ENCODE measurements around the gene HADHB.
A peak's percentile ranks its signal among the peaks of the same experiment; 100 is the strongest.
"Not testable (repeated sequence)": the region's sequence is repeated elsewhere in the genome, so short reads cannot be mapped to it uniquely, and the experiment has no call there.

Gene HADHB

DNA sequence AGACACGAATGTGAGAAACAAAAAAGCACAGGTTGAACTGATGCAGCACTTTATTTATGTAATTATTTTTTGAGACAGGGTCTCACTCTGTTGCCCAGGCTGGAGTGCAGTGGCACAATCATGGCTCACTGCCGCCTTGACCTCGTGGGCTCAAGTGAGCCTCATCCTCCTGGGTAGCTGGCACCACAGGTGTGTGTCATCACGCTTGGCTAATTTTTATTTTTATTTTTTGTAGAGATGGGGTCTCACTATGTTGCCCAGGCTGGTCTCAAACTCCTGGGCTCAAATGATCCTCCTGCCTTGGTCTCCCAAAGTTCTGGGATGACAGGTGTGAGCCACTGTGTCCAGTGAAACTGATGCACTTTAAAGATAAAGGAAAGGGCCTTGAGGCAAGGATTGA is 84.3 kb downstream of the HADHB start:
- not testable (repeated sequence) for DNase-seq (ENCODE audit: low read depth in 2 of 2)

DNA sequence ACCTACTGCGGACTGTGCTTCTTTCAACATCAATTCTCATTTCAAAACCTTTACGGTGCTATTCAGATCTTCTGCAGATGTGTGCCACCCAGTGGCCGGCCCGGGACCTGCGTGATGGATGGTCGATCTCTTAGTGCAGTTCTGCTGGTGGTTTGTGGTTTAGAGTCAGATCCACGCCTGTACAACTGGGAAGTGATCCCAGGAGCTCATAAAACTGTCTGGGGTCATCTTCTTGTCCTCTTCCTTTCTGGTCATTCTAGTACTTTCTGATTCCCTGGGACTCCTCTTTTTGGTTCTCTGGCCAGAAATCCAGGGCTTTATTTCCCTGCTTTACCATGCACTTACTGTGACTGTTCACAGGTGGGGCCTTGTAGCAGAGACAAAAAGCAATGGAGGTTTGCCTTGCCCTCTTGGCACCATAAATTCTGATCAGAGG is 85.4 kb downstream of the HADHB start:
- DNase-seq (ENCODE audit: low read depth in 2 of 2), result peak; percentile 58 to 67

DNA sequence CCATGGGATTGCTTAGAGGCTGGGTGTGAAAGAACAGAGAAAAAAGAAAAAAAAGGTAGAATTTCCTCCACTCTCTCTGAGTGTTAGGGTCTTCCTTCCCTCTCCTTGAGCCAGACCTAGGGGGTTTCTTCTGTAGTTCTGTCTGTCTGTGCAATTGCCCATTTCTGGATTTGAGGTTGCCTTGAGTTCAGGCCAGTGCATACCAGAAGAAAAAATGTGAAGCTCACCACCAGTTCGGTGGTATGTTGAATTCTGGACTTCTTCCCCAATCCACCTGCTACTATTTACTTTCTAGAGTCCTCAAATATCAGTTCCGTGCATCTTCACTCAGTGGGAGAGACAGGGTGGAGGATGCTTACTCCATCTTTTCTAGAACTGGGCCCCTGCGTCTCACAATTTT is 85.9 kb downstream of the HADHB start:
- no peak for DNase-seq (ENCODE audit: low read depth in 2 of 2)

DNA sequence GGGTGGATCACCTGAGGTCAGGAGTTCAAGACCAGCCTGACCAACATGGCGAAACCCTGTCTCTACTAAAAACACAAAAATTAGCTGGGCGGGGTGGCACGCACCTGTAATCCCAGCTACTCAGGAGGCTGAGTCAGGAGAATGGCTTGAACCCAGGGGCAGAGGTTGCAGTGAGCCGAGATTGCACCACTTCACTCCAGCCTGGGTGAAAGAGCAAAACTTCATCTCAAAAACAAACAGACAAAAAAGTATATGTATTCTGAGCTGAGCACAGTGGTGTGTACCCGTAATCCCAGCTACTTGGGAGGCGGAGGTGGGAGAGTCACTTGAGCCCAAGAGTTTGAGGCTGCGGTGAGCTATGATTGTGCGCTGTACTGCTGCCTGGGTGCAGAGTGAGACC is 86.6 kb downstream of the HADHB start:
- DNase-seq (ENCODE audit: low read depth in 2 of 2), result not testable (repeated sequence)

DNA sequence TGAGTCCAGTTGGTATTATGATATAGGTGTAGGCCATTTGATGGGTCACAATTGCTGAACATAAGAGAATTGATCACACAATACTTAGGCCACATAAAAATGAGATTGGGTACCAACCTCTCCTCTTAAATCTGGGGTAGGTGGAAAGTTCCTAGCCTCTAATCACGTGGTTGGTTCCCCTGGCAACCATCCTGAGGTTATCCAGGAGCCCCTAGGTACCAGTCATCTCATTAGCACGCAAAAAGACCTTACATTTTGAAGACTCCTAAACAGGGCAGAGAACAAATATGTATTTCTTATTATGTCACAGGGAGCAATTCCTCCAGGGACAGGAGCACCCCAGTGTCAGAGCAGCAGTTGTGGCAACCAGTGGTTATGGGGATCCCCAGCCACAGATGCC is 88.6 kb downstream of the HADHB start:
- DNase-seq (ENCODE audit: low read depth in 2 of 2), result no peak

DNA sequence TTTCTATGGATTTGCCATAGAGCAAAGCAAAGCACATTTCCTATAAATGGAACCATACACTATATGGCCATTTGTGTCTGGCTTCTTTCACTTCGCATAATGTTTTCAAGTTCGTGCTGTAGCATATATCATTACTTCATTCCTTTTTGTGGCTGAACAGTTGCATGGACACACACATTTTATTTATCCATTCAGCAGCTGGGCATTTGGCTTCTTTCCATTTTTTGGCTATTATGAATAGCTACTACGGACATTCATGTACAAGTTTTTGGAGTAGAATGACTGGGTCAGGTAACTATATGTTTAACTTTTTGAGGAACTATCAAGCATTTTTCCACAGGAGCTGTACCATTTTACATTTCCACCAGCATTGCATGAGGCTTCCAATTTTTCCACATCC is 90.5 kb downstream of the HADHB start:
- no peak for DNase-seq (ENCODE audit: low read depth in 2 of 2)

DNA sequence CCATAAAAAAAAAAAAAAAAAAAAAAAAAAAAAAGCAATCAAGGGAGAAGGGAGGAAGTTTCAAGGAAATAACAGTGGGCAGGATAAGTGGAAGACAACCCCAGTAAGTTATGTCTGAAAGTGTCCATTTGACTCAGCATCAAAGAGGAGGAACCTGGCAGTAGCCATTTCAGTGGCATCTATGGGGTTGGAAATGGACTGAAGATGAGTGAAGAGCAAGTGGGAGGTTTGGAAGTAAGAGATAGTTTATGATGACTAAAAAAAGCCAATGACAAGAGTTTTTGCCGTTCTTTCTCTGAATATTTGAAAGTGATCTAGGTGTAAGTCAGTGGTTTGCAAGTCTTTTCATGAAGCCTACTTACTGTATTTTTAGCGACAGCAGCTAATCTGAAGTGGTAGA is 92.0 kb downstream of the HADHB start:
- no peak for DNase-seq (ENCODE audit: low read depth in 2 of 2)

DNA sequence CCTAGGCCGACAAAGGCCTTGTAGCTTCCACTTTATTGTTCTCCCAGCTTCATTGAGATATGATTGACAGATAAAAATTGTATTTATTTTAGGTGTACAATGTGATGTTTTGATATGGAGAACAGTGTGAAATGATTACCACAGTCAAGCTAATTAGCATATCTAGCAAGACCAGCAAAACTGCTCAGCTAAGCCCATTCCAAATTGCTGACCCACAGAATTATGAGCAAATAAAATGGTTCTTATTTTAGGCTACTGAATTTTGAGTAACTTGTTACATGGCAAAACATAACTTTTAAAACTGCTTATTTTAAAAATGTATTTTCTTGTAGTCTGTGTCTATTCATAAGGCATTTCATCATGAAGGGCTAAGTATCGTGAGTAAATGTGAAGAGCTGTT is 92.6 kb downstream of the HADHB start:
- DNase-seq (ENCODE audit: low read depth in 2 of 2), result no peak

Measured in stimulated activated CD8-positive, alpha-beta memory T cell treated with anti-CD3 and anti-CD28 coated beads, Interleukin-7, amount 100 ng/mL, for 1 hour (primary cell).